ENCODE measurements around the gene ITGB3. TPM values are rescaled to one million over a fixed set of nuclear protein-coding genes. Genes with fewer than 3 reads are reported as not detected.
A peak's percentile ranks its signal among the peaks of the same experiment; 100 is the strongest.
"Not testable (repeated sequence)": the region's sequence is repeated elsewhere in the genome, so short reads cannot be mapped to it uniquely, and the experiment has no call there.

ITGB3 gene
- total RNA-seq, 1 experiment from 2014 or later, result 138 TPM

- in situ Hi-C loops (cut with HindIII; ENCODE audit: low pct_unique_long_range_greater_than_20kb, low sequenced_read_pairs), result no loop called here
- DNase-seq (ENCODE audit: low read depth), result peak; percentile 31
These were observed 33.1 kb upstream of the ITGB3 start for GRCh38 chr17:47220531-47220999.

- no peak for DNase-seq (ENCODE audit: low read depth)
- in situ Hi-C loops (cut with HindIII; ENCODE audit: low pct_unique_long_range_greater_than_20kb, low sequenced_read_pairs), result no loop called here
These were observed 32.5 kb upstream of the ITGB3 start for GRCh38 chr17:47221154-47221553.

GRCh38 chr17:47222047-47222446, 31.6 kb upstream of the ITGB3 start:
- DNase-seq (ENCODE audit: low read depth), result no peak
- in situ Hi-C loops (cut with HindIII; ENCODE audit: low pct_unique_long_range_greater_than_20kb, low sequenced_read_pairs), result no loop called here

- no peak for DNase-seq (ENCODE audit: low read depth)
- in situ Hi-C loops (cut with HindIII; ENCODE audit: low pct_unique_long_range_greater_than_20kb, low sequenced_read_pairs), result no loop called here
These were observed 30.6 kb upstream of the ITGB3 start for GRCh38 chr17:47223007-47223406.

GRCh38 chr17:47223460-47223859, 30.2 kb upstream of the ITGB3 start:
- in situ Hi-C loops (cut with HindIII; ENCODE audit: low pct_unique_long_range_greater_than_20kb, low sequenced_read_pairs), result no loop called here
- no peak for DNase-seq (ENCODE audit: low read depth)

GRCh38 chr17:47224077-47224476, 29.6 kb upstream of the ITGB3 start:
- DNase-seq (ENCODE audit: low read depth); in situ Hi-C loops (cut with HindIII; ENCODE audit: low pct_unique_long_range_greater_than_20kb, low sequenced_read_pairs): not testable (repeated sequence)

GRCh38 chr17:47224966-47225365, 28.7 kb upstream of the ITGB3 start:
- no peak for DNase-seq (ENCODE audit: low read depth)
- in situ Hi-C loops (cut with HindIII; ENCODE audit: low pct_unique_long_range_greater_than_20kb, low sequenced_read_pairs), result no loop called here

- in situ Hi-C loops (cut with HindIII; ENCODE audit: low pct_unique_long_range_greater_than_20kb, low sequenced_read_pairs), result no loop called here
- DNase-seq (ENCODE audit: low read depth), result peak; percentile 47
These were observed 28.2 kb upstream of the ITGB3 start for GRCh38 chr17:47225436-47225858.

- DNase-seq (ENCODE audit: low read depth), result no peak
- in situ Hi-C loops (cut with HindIII; ENCODE audit: low pct_unique_long_range_greater_than_20kb, low sequenced_read_pairs), result no loop called here
These were observed 27.5 kb upstream of the ITGB3 start for GRCh38 chr17:47225911-47226688.

GRCh38 chr17:47227862-47228261, 25.8 kb upstream of the ITGB3 start:
- in situ Hi-C loops (cut with HindIII; ENCODE audit: low pct_unique_long_range_greater_than_20kb, low sequenced_read_pairs), result no loop called here
- no peak for DNase-seq (ENCODE audit: low read depth)

- peak; percentile 95 for DNase-seq (ENCODE audit: low read depth)
- in situ Hi-C loops (cut with HindIII; ENCODE audit: low pct_unique_long_range_greater_than_20kb, low sequenced_read_pairs), result no loop called here
These were observed 23.8 kb upstream of the ITGB3 start for GRCh38 chr17:47229535-47230443.

- DNase-seq (ENCODE audit: low read depth), result peak; percentile 92
- in situ Hi-C loops (cut with HindIII; ENCODE audit: low pct_unique_long_range_greater_than_20kb, low sequenced_read_pairs), result no loop called here
These were observed 22.8 kb upstream of the ITGB3 start for GRCh38 chr17:47230864-47231263.

- no peak for DNase-seq (ENCODE audit: low read depth)
- in situ Hi-C loops (cut with HindIII; ENCODE audit: low pct_unique_long_range_greater_than_20kb, low sequenced_read_pairs), result no loop called here
These were observed 22.3 kb upstream of the ITGB3 start for GRCh38 chr17:47231334-47231733.

- in situ Hi-C loops (cut with HindIII; ENCODE audit: low pct_unique_long_range_greater_than_20kb, low sequenced_read_pairs), result no loop called here
- no peak for DNase-seq (ENCODE audit: low read depth)
These were observed 21.8 kb upstream of the ITGB3 start for GRCh38 chr17:47231866-47232265.

- no peak for DNase-seq (ENCODE audit: low read depth)
- in situ Hi-C loops (cut with HindIII; ENCODE audit: low pct_unique_long_range_greater_than_20kb, low sequenced_read_pairs), result no loop called here
These were observed 21.2 kb upstream of the ITGB3 start for GRCh38 chr17:47232465-47232864.

- DNase-seq (ENCODE audit: low read depth), result no peak
- in situ Hi-C loops (cut with HindIII; ENCODE audit: low pct_unique_long_range_greater_than_20kb, low sequenced_read_pairs), result no loop called here
These were observed 18.1 kb upstream of the ITGB3 start for GRCh38 chr17:47235506-47235905.

- DNase-seq (ENCODE audit: low read depth), result no peak
- in situ Hi-C loops (cut with HindIII; ENCODE audit: low pct_unique_long_range_greater_than_20kb, low sequenced_read_pairs), result no loop called here
These were observed 17.7 kb upstream of the ITGB3 start for GRCh38 chr17:47235923-47236322.

GRCh38 chr17:47237841-47238240, 15.8 kb upstream of the ITGB3 start:
- in situ Hi-C loops (cut with HindIII; ENCODE audit: low pct_unique_long_range_greater_than_20kb, low sequenced_read_pairs), result no loop called here

GRCh38 chr17:47238321-47239010, 15.2 kb upstream of the ITGB3 start:
- in situ Hi-C loops (cut with HindIII; ENCODE audit: low pct_unique_long_range_greater_than_20kb, low sequenced_read_pairs), result no loop called here
- DNase-seq (ENCODE audit: low read depth), result no peak

More at GRCh38 chr17:47237841-47238240, 15.8 kb upstream of the ITGB3 start:
- no peak for DNase-seq (ENCODE audit: low read depth)

Measured in Caki2 (cell line).